GM18502 (cell line): ENCODE data around the gene LRCOL1.

Experiments
- ATAC-seq: cut with Tn5 transposase; IDR thresholded peaks from one replicate; pipeline ENCODE4 v1.9.1; 2021; ENCODE audit warnings: mild to moderate bottlenecking; ENCODE audit not compliant: unreplicated experiment, poor library complexity

Gene LRCOL1

DNA sequence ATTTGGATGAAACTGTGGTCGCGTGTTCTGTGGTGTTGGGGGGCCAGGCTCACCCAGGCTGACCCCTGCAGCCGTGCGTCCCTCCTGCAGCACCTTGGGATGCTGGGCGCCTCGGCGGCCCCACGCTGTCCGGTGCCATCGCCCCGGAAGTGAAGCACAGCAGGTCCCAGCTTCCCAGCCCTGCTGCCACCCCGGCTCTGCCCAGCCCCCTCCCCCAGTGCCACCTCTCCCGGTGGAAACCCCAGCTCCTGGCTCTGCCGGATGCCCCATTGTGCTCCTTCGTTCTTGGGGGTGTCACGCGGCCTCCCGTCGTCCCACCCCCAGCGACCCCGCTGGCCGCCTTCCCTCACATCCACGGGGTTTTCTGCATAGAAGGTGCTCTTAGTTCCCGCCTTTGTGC is 25.2 kb downstream of the LRCOL1 start:
- ATAC-seq = no peak

DNA sequence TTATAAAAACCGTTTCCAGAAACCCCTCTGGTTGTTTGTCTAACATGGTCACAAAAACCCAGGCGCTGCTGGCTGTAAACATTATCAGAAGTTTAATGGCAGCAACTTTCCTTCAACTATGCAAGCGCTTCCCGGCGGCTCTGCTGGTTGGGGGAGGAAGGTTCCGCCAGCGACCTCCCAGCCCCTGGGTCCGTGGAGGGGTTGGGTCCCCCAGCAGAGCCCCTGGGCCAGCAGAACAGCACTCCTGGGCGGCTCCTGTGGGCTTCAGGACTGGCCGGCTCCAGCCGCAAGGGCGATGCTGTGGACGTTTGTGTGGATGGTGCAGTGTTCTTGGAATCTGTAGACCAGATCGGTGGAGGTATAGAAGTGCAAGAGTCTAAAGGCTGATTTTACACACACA is 26.0 kb downstream of the LRCOL1 start:
- ATAC-seq = no peak

DNA sequence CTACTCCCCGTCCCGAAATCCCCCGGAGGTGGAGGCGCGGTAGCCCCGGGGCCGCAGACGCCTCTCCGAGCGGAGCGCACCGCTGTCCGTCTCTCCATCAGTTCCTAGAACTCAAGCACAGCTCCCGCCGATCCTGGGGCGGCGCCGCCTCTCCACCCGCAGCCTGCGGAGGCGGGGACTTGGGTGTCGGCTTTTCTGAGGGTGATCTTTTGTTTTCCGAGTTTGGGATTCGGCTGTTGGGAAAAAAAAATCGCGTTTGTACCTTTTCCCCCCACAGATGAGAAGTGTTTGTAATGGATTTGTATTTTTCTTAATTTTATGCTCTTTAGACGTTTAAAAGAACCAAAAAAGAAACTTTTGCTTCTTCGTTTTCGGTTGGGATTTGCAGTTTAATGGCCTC is 26.6 kb downstream of the LRCOL1 start:
- ATAC-seq = no peak

DNA sequence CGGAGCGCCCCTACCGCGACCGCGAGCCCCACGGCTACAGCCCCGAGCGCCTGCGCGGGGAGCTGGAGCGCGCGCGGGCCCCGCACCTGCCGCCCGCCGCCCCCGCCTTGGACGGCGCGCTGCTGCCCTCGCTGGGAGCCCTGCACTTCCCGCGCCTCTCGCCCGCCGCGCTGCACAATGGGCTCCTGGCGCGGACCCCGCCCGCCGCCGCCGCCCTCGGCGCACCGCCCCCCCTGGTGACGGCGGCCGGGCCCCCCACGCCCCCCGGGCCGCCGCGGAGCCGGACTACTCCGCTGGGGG is 27.0 kb downstream of the LRCOL1 start:
- ATAC-seq = no peak

DNA sequence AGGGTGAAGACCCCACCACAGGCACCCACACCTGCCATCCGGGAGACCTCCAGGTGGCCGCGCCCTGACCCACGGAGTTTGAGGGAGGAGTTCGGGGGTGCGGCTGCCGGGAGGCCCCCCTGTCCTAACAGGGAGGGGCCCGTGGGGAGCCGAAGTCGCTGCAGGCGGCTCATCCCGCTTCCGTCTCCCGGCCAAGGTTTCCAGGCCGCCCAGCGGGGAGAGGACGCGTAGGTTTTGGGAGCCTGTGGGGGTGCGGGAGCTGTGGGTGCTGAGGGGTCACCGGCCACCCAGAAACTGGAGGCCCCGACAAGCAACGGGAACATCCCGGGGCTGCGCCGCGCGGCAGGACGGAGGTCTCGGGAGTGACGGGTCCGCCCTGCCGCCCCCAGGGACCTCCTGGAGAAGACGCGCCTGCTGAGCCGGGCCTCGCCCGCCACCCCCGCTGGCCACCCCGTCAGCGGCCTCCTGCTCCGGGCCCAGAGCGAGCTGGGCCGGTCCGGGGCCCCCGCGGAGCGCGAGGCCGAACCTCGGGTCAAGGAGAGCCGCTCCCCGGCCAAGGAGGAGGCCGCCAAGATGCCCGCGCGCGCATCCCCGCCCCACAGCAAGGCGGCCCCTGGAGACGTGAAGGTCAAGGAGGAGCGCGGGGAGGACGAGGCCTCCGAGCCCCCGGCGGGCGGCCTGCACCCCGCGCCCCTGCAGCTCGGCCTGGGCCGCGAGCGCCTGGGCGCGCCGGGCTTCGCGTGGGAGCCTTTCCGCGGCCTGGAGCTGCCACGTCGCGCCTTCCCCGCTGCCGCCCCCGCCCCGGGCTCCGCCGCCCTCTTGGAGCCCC is 27.6 kb downstream of the LRCOL1 start:
- ATAC-seq = no peak

DNA sequence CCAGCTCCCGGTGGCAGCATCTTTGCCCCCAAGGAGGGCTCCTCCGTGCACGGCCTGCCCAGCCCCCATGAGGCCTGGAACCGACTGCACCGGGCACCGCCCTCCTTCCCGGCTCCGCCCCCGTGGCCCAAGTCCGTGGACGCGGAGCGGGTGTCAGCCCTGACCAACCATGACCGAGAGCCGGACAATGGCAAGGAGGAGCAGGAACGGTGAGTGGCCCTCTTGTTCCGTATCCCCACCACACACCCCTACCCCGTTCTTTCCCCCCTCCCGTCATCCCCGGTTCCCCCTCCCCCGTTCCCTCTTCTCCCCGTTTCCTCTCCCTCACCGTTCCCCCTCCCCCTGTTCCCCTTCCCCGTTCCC is 28.3 kb downstream of the LRCOL1 start:
- ATAC-seq = no peak

DNA sequence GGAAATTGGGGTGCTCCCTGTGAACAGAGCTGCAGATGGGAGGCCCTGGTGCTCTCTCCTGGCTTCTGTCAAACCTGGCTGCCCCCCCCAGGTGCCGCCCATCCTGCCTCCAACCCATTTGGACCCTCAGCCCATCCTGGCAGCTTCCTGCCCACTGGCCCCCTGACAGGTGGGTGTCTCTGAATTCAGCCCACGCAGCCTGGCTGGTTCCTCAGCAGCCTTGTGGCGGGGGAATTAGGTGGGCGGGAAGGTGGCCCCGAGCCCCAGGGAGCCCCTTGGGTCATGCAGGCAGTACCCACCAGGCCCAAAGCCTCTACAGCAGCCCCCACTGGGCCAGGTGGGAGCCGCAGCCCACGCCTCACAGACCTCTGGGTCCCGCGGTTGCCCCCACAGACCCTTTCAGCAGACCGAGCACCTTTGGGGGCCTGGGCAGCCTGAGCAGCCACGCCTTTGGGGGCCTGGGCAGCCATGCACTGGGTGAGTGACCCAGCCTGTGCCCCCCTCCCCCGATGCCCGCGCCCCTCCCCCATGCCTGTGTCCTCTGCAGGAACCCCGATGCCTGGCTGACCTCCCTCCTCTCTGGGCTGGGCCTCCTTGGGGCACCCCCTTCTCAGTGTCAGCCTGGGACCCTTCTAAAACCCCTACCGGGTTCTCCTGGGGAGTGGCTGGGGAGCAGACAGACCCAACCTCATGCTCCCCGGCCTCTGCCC is 28.9 kb downstream of the LRCOL1 start:
- ATAC-seq = no peak

DNA sequence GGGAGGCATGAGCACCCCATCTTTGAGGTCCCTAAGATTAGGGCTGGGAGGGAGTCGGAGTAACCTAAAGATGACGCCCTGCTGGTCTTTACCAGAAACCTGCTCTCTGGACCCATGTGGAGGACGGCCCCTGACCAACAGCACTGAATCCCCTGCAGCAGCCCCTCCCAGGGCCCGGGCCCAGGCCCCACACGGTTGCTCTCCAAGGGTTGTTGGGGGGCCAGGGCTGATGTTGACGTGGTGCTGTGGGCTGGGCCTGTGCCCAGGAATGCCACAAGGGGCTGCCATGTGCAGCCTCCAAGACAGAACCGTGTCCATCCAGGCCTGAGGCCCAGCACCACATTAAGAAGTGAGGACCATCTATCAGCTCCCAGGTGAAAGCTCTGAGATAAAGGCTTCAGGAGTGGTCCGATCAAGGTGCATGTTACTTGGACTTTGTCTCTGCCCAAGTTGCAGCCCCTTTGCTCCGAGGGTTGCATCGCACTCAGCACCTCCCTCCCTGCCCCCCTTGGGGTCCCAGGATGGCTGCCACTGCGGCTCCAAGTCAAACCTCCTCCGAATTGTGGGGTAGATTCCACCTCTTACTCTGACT is 29.6 kb downstream of the LRCOL1 start:
- ATAC-seq = no peak

DNA sequence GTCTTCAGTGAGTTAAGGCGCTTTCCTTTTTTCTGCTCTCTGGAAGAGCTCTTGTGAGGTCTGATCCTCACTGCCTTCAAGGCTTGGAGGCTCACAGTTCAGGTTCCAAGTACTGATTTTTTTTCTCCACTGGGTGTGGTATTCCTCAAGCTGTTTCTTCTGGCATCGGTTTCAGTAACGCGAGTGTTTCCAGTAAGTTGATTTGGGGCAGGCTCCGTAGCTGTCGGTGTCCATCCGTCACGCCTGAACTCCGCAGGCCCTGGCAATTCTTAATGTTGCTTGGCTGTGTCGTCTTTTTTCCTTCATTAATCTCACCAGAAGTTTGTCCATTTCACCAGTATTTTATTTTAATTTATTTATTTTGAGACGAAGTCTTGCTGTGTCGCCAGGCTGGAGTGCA is 30.6 kb downstream of the LRCOL1 start:
- no peak for ATAC-seq

DNA sequence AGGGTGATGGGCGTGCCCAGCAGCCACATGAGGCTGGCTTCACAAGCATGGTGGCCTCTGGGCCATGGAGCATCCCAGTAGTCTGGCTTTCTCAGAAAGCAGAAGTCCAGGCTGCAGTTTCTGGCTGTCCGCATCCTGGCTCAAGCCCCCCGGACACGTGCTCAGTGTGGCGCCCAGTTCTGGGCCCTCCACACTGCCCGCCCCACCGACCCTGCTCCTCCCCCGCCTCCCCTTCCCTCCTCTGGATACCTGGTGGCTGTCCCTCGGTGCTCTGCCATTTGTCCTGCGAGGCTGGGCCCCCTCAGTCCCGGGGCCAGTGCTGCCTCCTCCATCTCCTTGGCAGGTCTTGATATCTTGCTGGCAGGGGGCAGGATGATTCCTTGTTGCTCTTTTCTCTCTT is 31.6 kb downstream of the LRCOL1 start:
- no peak for ATAC-seq

DNA sequence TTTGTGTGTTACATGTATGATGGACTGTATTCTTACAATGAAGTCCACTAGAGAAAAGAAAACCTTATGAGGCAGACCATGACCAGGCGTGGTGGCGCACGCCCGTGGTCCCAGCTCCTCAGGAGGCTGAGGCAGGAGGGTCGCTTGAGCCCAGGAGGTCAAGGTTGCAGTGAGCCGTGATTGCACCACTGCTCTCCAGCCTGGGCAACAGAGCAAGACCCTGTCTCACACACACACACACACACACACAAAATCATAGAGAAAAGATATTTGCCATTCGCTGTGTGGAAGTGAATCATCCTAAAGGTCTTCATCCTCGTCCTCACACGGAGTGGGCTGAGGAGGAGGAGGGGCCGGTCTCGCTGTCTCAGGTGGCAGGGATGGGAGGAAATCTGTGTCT is 32.3 kb downstream of the LRCOL1 start:
- no peak for ATAC-seq

DNA sequence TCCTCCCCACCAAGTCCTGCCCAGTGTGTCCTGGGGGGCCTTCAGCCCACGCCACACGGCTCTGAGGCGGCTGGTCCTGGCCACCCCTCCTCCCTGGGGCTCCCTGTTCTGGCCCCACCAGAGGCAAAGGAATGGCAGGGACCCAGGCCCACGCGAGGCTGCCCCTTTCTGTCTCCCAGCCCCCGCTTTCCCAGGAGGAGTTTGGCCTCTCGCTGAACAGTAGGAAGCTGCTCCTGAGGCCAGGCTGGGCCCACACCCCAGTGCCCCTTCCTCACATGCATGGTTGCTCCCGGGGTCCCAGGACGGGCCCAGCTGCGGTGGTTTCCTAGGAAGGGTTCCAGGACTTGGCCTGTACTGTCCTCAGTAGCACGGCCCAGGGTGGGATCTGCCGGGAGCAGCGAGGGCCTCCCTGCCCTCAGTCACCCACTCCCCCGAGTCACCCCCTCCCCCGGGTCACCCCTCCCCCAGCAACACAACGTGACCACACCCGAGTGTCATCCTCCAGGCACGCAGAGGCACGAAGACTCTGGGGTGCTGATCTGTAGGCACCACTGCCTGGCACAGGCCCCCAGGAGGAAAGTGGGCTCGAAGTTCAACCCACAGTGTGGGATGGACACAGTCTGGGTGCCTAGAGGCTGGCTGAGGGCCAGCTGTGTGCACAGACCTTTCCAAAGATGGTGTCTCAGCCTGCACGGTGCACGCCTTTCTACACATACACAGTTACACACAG is 33.0 kb downstream of the LRCOL1 start:
- ATAC-seq = no peak

DNA sequence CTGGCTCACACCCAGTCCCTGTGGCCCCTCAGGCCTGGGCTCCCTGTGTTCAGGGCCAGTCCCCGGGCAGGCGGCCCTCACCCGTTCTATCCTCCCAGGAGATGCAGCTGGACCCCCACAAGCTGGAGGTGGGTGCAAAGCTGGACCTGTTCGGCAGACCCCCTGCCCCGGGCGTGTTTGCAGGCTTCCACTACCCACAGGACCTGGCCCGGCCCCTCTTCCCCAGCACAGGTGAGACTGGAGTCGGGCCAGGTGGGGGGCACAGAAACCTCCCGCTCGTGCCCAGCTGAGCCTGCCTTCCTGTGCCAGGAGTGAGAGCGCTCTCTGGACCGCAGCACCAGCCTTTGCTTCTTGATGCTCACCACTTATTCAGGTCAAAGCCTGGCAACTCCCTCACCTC is 33.7 kb downstream of the LRCOL1 start:
- ATAC-seq = no peak

DNA sequence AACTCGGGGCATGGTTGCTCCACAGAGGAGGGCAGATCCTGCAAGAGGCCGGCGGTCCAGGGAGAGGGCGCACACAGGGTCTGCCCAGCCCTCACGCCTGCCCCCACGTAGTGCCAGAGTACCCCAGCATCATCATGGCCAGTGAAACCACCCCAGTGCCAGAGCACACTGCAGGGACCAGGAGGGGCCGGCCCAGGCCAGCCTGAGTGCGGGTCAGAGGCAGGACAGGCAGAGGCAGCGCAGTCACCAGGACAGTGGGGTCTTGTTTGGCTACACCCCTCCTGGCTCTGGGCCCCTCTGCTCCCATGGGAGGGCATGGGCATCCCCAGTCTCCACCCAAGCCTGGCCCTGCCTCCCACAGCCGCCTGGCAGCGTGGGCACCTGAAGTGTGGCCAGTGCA is 34.7 kb downstream of the LRCOL1 start:
- no peak for ATAC-seq

DNA sequence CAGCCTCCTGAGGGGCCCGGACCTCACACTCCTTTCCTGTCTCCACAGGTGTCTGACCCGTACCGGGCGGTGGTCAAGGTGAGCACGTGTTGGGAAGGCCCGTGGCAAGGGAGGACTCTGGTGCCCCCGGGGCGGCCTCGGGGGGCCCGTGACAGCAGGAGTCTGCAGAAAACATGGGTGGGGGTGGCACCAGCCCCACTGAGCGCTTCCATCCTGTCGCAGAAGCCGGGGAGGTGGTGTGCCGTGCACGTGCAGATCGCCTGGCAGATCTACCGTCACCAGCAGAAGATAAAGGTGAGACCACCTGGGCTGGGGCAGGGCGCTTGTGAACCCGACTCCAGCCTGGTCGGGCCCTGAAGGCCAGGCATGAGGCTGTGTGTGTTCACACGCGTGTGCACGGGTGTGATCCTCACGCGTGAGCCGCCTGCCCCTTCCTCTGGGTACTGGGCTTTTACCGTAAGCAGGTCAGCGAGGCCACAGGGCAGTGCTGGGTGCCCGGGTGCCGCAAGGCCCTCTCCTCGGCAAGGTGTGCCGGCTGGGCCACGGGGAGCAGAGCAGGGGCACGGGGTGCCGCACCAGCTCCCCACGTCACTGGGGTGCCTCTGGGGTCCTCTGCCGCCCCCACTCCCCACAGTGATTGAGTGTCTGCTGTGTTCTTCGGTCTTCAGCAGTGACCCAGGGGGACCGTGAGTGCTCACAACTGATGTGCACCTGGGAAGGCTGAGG is 35.9 kb downstream of the LRCOL1 start:
- no peak for ATAC-seq

DNA sequence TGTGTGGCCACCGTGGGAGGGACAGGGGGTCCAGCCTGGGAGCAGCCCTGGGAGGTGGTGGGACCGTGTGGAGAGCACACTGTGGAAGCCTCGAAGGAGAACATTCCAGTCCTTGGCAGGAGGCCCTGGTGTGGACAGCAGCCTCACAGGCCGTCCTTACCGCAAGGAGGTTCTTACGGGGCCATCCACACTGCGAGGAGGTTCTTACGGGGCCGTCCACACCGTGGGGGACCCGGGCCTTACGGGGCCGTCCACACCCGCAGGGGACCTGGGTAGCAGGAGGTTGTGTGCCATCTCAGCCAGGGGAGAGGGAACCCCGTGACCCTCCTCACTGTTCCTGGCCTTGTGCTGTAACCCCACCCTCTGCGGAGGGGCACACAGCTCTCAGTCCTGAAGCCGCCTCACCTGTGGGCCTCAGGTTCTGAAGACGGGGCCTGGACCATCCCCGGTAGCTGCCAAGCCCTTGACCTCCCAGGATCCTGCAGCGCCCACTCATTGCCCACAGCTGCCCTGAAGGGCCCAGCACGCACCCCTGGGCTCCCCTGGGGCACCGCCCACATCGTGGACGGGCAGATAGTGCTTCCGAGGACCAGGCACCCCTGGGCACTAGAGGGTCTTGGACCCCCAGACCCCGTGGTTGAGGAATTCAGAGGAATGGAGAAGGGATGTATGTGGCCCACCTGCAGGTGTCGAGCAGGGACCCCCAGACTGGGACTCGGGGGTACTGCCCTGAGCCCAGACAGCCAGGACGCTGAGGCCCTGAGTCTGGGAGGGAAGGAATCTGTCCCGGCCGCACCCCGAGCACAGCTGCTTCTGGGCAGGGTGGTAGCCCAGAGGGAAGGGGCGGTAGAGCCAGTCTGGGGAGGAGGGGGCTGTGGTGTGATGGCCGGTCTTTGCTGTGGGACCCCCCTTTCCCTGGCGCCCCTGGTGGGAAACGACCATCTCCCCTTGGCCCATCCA is 37.3 kb downstream of the LRCOL1 start:
- no peak for ATAC-seq

DNA sequence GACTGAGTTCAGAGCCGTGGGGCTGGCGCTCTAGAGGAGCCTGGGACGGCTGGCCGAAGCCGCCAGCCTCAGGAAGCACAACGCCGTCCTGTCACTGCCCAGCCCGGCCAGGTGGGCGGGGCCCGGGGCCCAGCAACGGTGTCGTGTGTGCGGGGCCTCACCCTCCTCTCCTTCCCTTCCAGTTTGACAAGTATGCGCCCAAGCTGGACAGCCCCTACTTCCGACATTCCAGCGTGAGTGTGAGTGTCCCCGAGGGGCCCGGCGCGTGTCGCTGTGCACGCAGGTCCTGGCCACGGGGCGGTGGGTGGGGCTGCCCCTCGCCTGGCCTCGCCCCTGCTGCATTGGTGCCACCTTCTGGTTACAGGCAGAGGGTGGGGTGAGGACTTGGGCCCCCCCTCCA is 38.3 kb downstream of the LRCOL1 start:
- no peak for ATAC-seq

DNA sequence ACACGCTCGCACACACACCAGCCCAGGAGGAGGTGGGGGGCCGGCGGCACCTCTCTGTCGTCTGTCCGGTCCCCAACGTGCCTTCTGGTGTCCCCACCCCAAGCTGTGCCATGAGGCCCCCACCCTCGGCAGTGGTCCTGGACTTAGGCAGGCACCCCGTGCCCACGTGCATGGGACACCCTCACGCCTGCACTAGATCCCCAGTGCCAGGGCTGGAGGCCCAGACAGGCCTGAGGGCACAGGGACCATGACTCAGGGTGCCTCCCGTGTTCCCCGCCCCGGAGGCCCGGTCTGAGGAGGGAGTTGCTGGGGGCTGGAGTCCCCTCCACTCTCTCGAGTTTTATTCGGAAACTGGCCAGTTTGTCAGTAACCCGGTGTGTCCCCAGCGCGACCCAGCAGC is 38.8 kb downstream of the LRCOL1 start:
- no peak for ATAC-seq

DNA sequence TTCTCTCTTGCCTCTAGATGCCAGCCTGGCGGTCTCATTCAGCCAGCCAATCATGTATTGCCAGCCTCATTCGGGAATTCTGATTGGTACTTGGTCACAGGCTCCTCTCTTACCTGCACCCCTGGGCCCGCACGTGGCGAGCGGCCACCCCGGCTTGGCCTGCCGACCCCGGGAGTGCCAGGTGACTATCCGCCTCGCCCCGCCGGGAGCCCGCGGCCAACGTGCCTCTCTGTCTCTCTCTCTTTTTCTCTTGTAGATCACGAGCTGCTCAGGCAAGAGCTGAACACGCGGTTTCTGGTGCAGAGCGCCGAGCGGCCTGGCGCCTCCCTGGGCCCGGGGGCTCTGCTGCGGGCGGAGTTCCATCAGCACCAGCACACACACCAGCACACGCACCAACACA is 39.3 kb downstream of the LRCOL1 start:
- ATAC-seq = no peak
